Measurements from ENCODE around the gene HDGFL2. TPM values are rescaled to one million over a fixed set of nuclear protein-coding genes. Genes with fewer than 3 reads are reported as not detected.

HDGFL2 gene
- total and polyA plus RNA-seq, 10 of the 15 experiments (the other 5 are each of a cell fraction or from before 2014, with no cell fraction given): 0.16 to 56.9 (median 25.3) TPM

GRCh38 chr19:4522291-4523002 is 50.4 kb downstream of the HDGFL2 start:
- H3K27ac ChIP-seq (ENCODE audit: control insufficient read depth, insufficient read depth): no peak overlapping the region
- H3K4me2 ChIP-seq (ENCODE audit: control insufficient read depth, insufficient read depth): no peak overlapping the region
- no peaks in the 10 kb centered on the region for H3K27me3 ChIP-seq (replicated peaks in 1 of 2; ENCODE audit: control insufficient read depth in 2 of 2, insufficient read depth in 2 of 2, low read length in 1 of 2)
- no peaks in the 10 kb centered on the region for H3K4me1 ChIP-seq (ENCODE audit: control insufficient read depth, insufficient read depth, low read length)
- ChIA-PET POLR2A (no interaction called here), RAD21 (ENCODE audit: unreplicated experiment) (interaction anchor here (1.3 kb wide), 1 partner anchor 255 kb away, joined by 3 read pairs; no protein-coding TSS in a partner anchor), SMC1A (ENCODE audit: uncharacterized antibody, unreplicated experiment) (no interaction called here), CTCF (interaction anchor here (0.6 to 4.5 kb wide), 10 partner anchors 13 to 262 kb away, joined by 3 to 44 read pairs (median 6); partner anchors contain the start of genes LRG1 and PLIN5)
- ATAC-seq (no peak), DNase-seq (ENCODE audit: low read depth, low spot score) (no peak), FAIRE-seq (no peak)
- TF ChIP-seq KDM1A (IDR thresholded peaks at IDR 0.05; ENCODE audit: borderline replicate concordance) (no peak), ZNF622 (IDR thresholded peaks at IDR 0.05) (no peak), BCL11A (IDR thresholded peaks at IDR 0.05; ENCODE audit: low read depth, low read length) (no peak), REST (IDR thresholded peaks at IDR 0.05; ENCODE audit: low read depth, low read length) (no peak), MXI1 (IDR thresholded peaks at IDR 0.05; ENCODE audit: low read depth, low read length) (no peak), FOXK2 (IDR thresholded peaks at IDR 0.05) (no peak), ZBTB4 (CRISPR knock-in tag; IDR thresholded peaks at IDR 0.05) (no peak), JUNB (IDR thresholded peaks at IDR 0.05) (no peak)
- no peaks in the 10 kb centered on the region for H3K36me3 ChIP-seq (ENCODE audit: control insufficient read depth in 2 of 2, insufficient read depth in 2 of 2, low read length in 1 of 2)
- H3K79me2 ChIP-seq (ENCODE audit: control insufficient read depth, insufficient read depth, low read length): no peaks in the 10 kb centered on the region
- no peak overlapping the region for H3K9ac ChIP-seq (ENCODE audit: control insufficient read depth, insufficient read depth, low read length)
- intact Hi-C loops (cut with micrococcal nuclease; ENCODE audit: unreplicated experiment): no loop called here
- no TSS peak for BruUV-seq (replicated peaks)
- no peaks in the 10 kb centered on the region for H3K9me3 ChIP-seq (replicated peaks; ENCODE audit: control insufficient read depth, insufficient read depth, low read length)
- in situ Hi-C loops (cut with MboI): no loop called here
- no peak overlapping the region for H3K4me3 ChIP-seq
- 49% methylated on average over 15 of the region's 15 CpGs for WGBS (ENCODE audit: insufficient coverage, insufficient replicate concordance, low lambda C conversion rate, missing lambda C conversion rate)
- H2AFZ ChIP-seq (ENCODE audit: control insufficient read depth, low read depth, low read length): no peak overlapping the region
- no peaks in the 10 kb centered on the region for H4K20me1 ChIP-seq (ENCODE audit: control insufficient read depth, insufficient read depth)

All from GM12878 (cell line).